Small intestine (tissue), 7 donors: ENCODE measurements around the gene CITED4. TPM values are rescaled to one million over a fixed set of nuclear protein-coding genes. Genes with fewer than 3 reads are reported as not detected.

Source experiments
- DNase-seq, 2 donors: peaks; one replicate each; pipeline versions ENCODE4 v3.0.0 to v3.0.0-alpha.2; 2013
- FAIRE-seq: peaks from 2 replicates; lab custom pipeline; 2012; peaks lifted over from hg19 to GRCh38; lab: Jason Lieb, UNC
- H3K27ac ChIP-seq, 3 donors: one replicate each; pipeline ENCODE4 v1.5.1; 2013; ENCODE audit warnings: low read length in 2 of 3, mild to moderate bottlenecking in 2 of 3, control low read depth in 1 of 3, inconsistent platforms in 1 of 3, low read depth in 1 of 3, moderate library complexity in 1 of 3
- H3K27me3 ChIP-seq, 3 donors: one replicate each; pipeline ENCODE4 v1.6.1; 2013; ENCODE audit warnings: low read length in 3 of 3, inconsistent platforms in 1 of 3; ENCODE audit not compliant: control insufficient read depth in 3 of 3, insufficient read depth in 3 of 3
- H3K36me3 ChIP-seq, 3 donors: one replicate each; pipeline ENCODE4 v1.6.1; 2013; ENCODE audit warnings: low read length in 3 of 3, inconsistent platforms in 1 of 3, low read depth in 1 of 3, mild to moderate bottlenecking in 1 of 3, moderate library complexity in 1 of 3; ENCODE audit not compliant: control insufficient read depth in 3 of 3, insufficient read depth in 2 of 3
- H3K4me1 ChIP-seq, 3 donors: one replicate each; pipeline ENCODE4 v1.6.1; 2013; ENCODE audit warnings: low read length in 2 of 3, inconsistent platforms in 1 of 3, low read depth in 1 of 3, mild to moderate bottlenecking in 1 of 3, moderate library complexity in 1 of 3; ENCODE audit not compliant: control insufficient read depth in 3 of 3, insufficient read depth in 2 of 3
- H3K4me3 ChIP-seq, 3 donors: one replicate each; pipeline ENCODE4 v1.5.1; 2013; ENCODE audit warnings: low read length in 3 of 3, control low read depth in 1 of 3, inconsistent platforms in 1 of 3, low read depth in 1 of 3, mild to moderate bottlenecking in 1 of 3, moderate library complexity in 1 of 3
- H3K9me3 ChIP-seq, 2 donors: one replicate each; pipeline ENCODE4 v1.6.1; 2013; ENCODE audit warnings: low read depth in 1 of 2, low read length in 1 of 2; ENCODE audit not compliant: control insufficient read depth in 2 of 2, insufficient read depth in 1 of 2
- WGBS, 3 donors: extraction: QIAGEN DNeasy Blood & Tissue Kit; methylation state at CpG; one replicate each; pipeline ENCODE4 v1.1.7; 2013; 5-methylcytosine and 5-hydroxymethylcytosine counted together
- polyA plus RNA-seq, 4 donors: library from polyadenylated mRNA; stranded (reverse) in 3 of 4; unstranded in 1 of 4; fragments of 200-250 nt in 3 of 4; fragments of 120-200 nt in 1 of 4; gene quantifications; one replicate each; pipeline versions ENCODE4 v1.2.1 to v1.2.3, GENCODE V29; 2013
- donor health status: healthy with polysubstance abuse.
- donor health status: control.
- donor health status: control.
- donor health status: Bipolar disorder and iron deficiency.
- donor health status: healthy.

CITED4 gene
- polyA plus RNA-seq, 4 donors = 0.54 to 4.9 (median 2.7) TPM; not detected in 1

DNA sequence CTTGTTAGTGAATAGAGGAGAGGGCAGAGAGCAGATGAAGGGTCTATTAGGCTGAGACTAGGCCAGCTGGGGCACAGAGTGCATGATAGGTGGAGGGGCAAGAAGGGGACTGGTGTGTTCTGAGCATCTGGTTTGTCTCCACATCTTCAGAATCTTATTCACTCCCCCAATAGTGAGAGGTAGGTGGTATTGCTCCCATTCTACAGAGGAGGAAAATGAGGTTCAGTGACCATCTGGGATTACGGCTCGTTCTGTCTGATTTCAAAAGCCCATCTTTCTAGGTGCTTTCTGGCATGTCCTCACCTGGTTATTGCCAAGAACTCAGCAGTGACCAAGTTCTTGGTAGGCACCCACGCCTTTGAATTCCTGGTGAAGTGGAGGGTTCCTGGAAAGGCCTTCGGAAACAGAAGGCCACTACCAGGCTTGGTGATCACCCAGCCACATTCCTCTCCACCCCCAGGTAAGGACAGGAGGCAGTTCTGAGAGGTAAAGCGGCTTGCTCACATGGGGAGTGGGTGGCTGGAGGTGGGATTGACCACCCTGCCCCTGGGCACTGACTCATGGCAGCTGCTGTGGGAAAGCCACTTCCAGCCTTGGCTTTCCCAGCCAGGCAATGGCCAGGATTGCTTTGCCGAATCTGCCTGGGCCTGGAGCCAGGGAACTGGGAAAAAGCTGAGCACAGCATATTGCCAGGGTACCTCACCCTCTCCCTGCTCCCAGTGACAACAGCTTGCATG lies 18.8 kb upstream of the CITED4 start:
- FAIRE-seq (no peak), DNase-seq (no peak)
- 85 to 87% (median 86%) methylated on average over 6 of the region's 6 CpGs for WGBS, 3 donors

DNA sequence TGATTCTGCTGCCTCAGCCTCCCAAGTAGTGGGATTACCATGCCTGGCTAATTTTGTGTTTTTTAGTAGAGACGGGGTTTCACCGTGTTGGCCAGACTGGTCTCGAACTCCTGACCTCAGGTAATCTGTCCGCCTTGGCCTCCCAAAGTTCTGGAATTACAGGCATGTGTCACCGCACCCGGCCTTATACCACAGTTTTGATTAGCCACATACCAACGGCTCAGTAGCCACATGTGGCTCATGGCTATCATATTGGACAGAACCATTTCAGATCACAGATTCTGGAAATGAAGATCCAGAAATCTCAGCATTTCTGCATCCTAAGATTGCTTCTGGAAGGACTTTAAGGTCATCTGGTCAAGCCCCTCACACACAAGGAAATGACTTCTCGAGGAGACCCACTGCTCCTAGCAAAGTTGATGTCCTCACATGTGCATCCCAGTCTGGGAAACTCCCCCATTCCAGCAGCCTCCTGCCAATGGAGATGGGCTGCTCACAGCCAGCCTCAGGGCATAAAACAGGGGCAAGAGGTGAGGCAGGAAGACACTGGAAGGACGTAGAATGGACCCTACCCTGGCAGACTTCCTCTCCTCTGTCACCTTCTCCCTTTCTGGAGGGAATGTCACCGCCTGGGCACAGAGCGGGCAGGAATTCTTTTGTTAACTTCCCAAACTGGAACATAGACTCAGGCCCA lies 17.5 kb upstream of the CITED4 start:
- H3K9me3 ChIP-seq = peaks cover 0 to 11% of the 10 kb centered on the region in 2 donors
- H3K4me3 ChIP-seq = no peak overlapping the region
- H3K4me1 ChIP-seq = peaks cover 2 to 3% (median 3%) of the 10 kb centered on the region in 3 donors
- H3K36me3 ChIP-seq = no peaks in the 10 kb centered on the region
- DNase-seq (no peak), FAIRE-seq (no peak)
- no peak overlapping the region for H3K27ac ChIP-seq
- H3K27me3 ChIP-seq = peaks cover 3 to 16% (median 6%) of the 10 kb centered on the region in 3 donors
- 85 to 89% (median 89%) methylated on average over 11 of the region's 11 CpGs for WGBS, 3 donors

More for the DNA sequence above, 18.8 kb upstream of the CITED4 start:
- Histone ChIP-seq H3K4me1 (peaks cover 2 to 3% (median 3%) of the 10 kb centered on the region in 3 donors), H3K4me3 (no peak overlapping the region), H3K27ac (no peak overlapping the region), H3K36me3 (no peaks in the 10 kb centered on the region), H3K27me3 (peaks cover 3 to 23% (median 8%) of the 10 kb centered on the region in 3 donors), H3K9me3 (peaks cover 0 to 9% of the 10 kb centered on the region in 2 donors)

- no peak overlapping the region for H3K4me3 ChIP-seq
- FAIRE-seq = no peak
Observed at GRCh38 chr1:40878906-40879305, 16.7 kb upstream of the CITED4 start.

GRCh38 chr1:40877698-40878097 lies 15.5 kb upstream of the CITED4 start:
- no peak for FAIRE-seq
- Histone ChIP-seq H3K4me1 (no peaks in the 10 kb centered on the region), H3K36me3 (no peaks in the 10 kb centered on the region), H3K27me3 (peaks cover 0 to 6% (median 3%) of the 10 kb centered on the region in 3 donors), H3K4me3 (no peak overlapping the region), H3K27ac (peak overlapping the region in 1 of 3 donors; percentile 5), H3K9me3 (peaks cover 0 to 11% of the 10 kb centered on the region in 2 donors)
- WGBS, 3 donors = 32 to 46% (median 33%) methylated on average over 4 of the region's 4 CpGs
- peak in 1 of 2 donors; percentile 13 for DNase-seq

More at GRCh38 chr1:40878906-40879305, 16.7 kb upstream of the CITED4 start:
- no peak for DNase-seq
- peaks cover under 1 to 1% (median under 1%) of the 10 kb centered on the region in 3 donors for H3K4me1 ChIP-seq
- peaks cover 1 to 9% (median 3%) of the 10 kb centered on the region in 3 donors for H3K27me3 ChIP-seq
- H3K27ac ChIP-seq = no peak overlapping the region
- peaks cover 0 to 11% of the 10 kb centered on the region in 2 donors for H3K9me3 ChIP-seq
- whole genome bisulfite sequencing, 3 donors = 93 to 96% (median 96%) methylated on average over 2 of the region's 2 CpGs
- H3K36me3 ChIP-seq = no peaks in the 10 kb centered on the region

- no peaks in the 10 kb centered on the region for H3K4me1 ChIP-seq
- 91 to 96% (median 92%) methylated on average over 1 of the region's 1 CpG for WGBS, 3 donors
- peaks cover 0 to 10% (median 3%) of the 10 kb centered on the region in 3 donors for H3K27me3 ChIP-seq
- no peak overlapping the region for H3K4me3 ChIP-seq
- H3K36me3 ChIP-seq = no peaks in the 10 kb centered on the region
- no peak for FAIRE-seq
- H3K9me3 ChIP-seq = peaks cover 0 to 11% of the 10 kb centered on the region in 2 donors
- H3K27ac ChIP-seq = peak overlapping the region in 1 of 3 donors; percentile 5
- no peak for DNase-seq
Observed at GRCh38 chr1:40876891-40877290, 14.7 kb upstream of the CITED4 start.

GRCh38 chr1:40876436-40876761 lies 14.2 kb upstream of the CITED4 start:
- FAIRE-seq (no peak), DNase-seq (no peak)
- no peak overlapping the region for H3K4me3 ChIP-seq
- WGBS, 3 donors = 88 to 96% (median 93%) methylated on average over 2 of the region's 2 CpGs
- H3K27me3 ChIP-seq = peaks cover 0 to 10% (median 3%) of the 10 kb centered on the region in 3 donors
- peaks cover 0 to 11% of the 10 kb centered on the region in 2 donors for H3K9me3 ChIP-seq
- no peaks in the 10 kb centered on the region for H3K36me3 ChIP-seq
- no peaks in the 10 kb centered on the region for H3K4me1 ChIP-seq
- no peak overlapping the region for H3K27ac ChIP-seq

GRCh38 chr1:40873863-40874472 lies 11.8 kb upstream of the CITED4 start:
- H3K9me3 ChIP-seq = peaks cover 0 to 15% of the 10 kb centered on the region in 2 donors
- no peak for FAIRE-seq
- DNase-seq = no peak
- H3K36me3 ChIP-seq = no peaks in the 10 kb centered on the region
- H3K27me3 ChIP-seq = peaks cover 0 to 8% (median 0%) of the 10 kb centered on the region in 3 donors
- H3K4me3 ChIP-seq = no peak overlapping the region
- H3K27ac ChIP-seq = no peak overlapping the region
- 91 to 94% (median 94%) methylated on average over 7 of the region's 7 CpGs for WGBS, 3 donors
- peaks cover 0 to under 1% (median 0%) of the 10 kb centered on the region in 3 donors for H3K4me1 ChIP-seq

DNA sequence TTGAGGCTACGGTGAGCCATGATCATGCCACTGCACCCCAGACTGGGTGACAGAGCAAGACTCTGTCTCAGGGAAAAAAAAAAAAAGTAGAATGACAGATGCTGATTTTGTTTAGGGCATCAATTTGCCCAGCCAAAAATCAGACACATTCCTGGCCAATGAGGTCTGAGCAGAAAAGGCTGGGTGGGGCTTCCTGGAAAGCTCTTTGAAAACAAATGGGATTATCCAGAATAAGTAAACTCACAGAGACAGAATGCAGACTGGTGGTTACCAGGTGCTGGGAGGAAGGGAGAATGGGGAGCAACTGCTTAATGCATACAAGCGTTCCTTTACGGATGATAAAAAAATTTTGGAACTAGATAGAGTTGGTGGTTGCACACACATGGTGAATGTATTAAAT lies 10.1 kb upstream of the CITED4 start:
- Histone ChIP-seq H3K4me3 (no peak overlapping the region), H3K9me3 (peaks cover 0 to 14% of the 10 kb centered on the region in 2 donors), H3K36me3 (no peaks in the 10 kb centered on the region), H3K27me3 (peaks cover 0 to 8% (median 0%) of the 10 kb centered on the region in 3 donors), H3K27ac (no peak overlapping the region), H3K4me1 (peaks cover 0 to 6% (median 0%) of the 10 kb centered on the region in 3 donors)
- no peak for DNase-seq
- WGBS, 3 donors = 64 to 88% (median 71%) methylated on average over 3 of the region's 3 CpGs
- FAIRE-seq = no peak
